Measurements from ENCODE around the gene ATP8A2.

GRCh38 chr13:25725104-25725503 is 353.3 kb downstream of the ATP8A2 start:
- TF ChIP-seq CTCF (IDR thresholded peaks at IDR 0.05) (no peak), POLR2A (IDR thresholded peaks at IDR 0.05) (no peak)
